Tongue (tissue), 2 donors: ENCODE data around the gene GNAL. TPM values are rescaled to one million over a fixed set of nuclear protein-coding genes. Genes with fewer than 3 reads are reported as not detected.
"Not testable (repeated sequence)": the region's sequence is repeated elsewhere in the genome, so short reads cannot be mapped to it uniquely, and the experiment has no call there.

Source experiments
- DNase-seq: peaks from one replicate; pipeline ENCODE4 v3.0.0-alpha.2; 2015
- total RNA-seq: library from RNA; depleted of rRNA; stranded (reverse); fragments of >200 nt; gene quantifications from one replicate; pipeline ENCODE4 v1.2.3, GENCODE V29; 2014

The GNAL gene
- total RNA-seq, 1 donor from 2014 or later = 3.9 TPM

- no peak for DNase-seq
These were observed 191.7 kb downstream of the GNAL start for GRCh38 chr18:11880586-11881304.

GRCh38 chr18:11882636-11883035 lies 193.6 kb downstream of the GNAL start:
- DNase-seq = no peak

- DNase-seq = no peak
These were observed 194.1 kb downstream of the GNAL start for GRCh38 chr18:11883153-11883552.

GRCh38 chr18:11884396-11885030 lies 195.4 kb downstream of the GNAL start:
- DNase-seq = no peak

- DNase-seq = no peak
These were observed 196.3 kb downstream of the GNAL start for GRCh38 chr18:11885278-11885947.

GRCh38 chr18:11886577-11887110 lies 197.6 kb downstream of the GNAL start:
- DNase-seq = no peak

- DNase-seq = no peak
These were observed 198.5 kb downstream of the GNAL start for GRCh38 chr18:11887328-11888128.

- no peak for DNase-seq
These were observed 199.7 kb downstream of the GNAL start for GRCh38 chr18:11888726-11889125.

- DNase-seq = no peak
These were observed 200.2 kb downstream of the GNAL start for GRCh38 chr18:11889284-11889683.

- DNase-seq = no peak
These were observed 202.7 kb downstream of the GNAL start for GRCh38 chr18:11891737-11892136.

GRCh38 chr18:11892438-11892837 lies 203.4 kb downstream of the GNAL start:
- DNase-seq = not testable (repeated sequence)

- no peak for DNase-seq
These were observed 208.7 kb downstream of the GNAL start for GRCh38 chr18:11897781-11898180.

- no peak for DNase-seq
These were observed 210.0 kb downstream of the GNAL start for GRCh38 chr18:11899063-11899462.

GRCh38 chr18:11901826-11902438 lies 212.9 kb downstream of the GNAL start:
- DNase-seq = no peak

GRCh38 chr18:11902522-11903292 lies 213.6 kb downstream of the GNAL start:
- DNase-seq = no peak

- DNase-seq = no peak
These were observed 216.5 kb downstream of the GNAL start for GRCh38 chr18:11905613-11906012.

- no peak for DNase-seq
These were observed 217.1 kb downstream of the GNAL start for GRCh38 chr18:11906176-11906575.

- peak; percentile 12 for DNase-seq
These were observed 218.1 kb downstream of the GNAL start for GRCh38 chr18:11906926-11907874.

- peak; percentile 95 for DNase-seq
These were observed 219.4 kb downstream of the GNAL start, which contains the start of gene MPPE1 for GRCh38 chr18:11908182-11909060. TSS of gene MPPE1 (minus strand) at chr18:11908317. CDS start at chr18:11897264, 11,053 bp downstream.
